Measurements from ENCODE around the gene RNF26. TPM values are rescaled to one million over a fixed set of nuclear protein-coding genes. Genes with fewer than 3 reads are reported as not detected.

RNF26 gene
- polyA plus RNA-seq, 1 of the 3 experiments (the other 2 are of a cell fraction), result 31.9 TPM

DNA sequence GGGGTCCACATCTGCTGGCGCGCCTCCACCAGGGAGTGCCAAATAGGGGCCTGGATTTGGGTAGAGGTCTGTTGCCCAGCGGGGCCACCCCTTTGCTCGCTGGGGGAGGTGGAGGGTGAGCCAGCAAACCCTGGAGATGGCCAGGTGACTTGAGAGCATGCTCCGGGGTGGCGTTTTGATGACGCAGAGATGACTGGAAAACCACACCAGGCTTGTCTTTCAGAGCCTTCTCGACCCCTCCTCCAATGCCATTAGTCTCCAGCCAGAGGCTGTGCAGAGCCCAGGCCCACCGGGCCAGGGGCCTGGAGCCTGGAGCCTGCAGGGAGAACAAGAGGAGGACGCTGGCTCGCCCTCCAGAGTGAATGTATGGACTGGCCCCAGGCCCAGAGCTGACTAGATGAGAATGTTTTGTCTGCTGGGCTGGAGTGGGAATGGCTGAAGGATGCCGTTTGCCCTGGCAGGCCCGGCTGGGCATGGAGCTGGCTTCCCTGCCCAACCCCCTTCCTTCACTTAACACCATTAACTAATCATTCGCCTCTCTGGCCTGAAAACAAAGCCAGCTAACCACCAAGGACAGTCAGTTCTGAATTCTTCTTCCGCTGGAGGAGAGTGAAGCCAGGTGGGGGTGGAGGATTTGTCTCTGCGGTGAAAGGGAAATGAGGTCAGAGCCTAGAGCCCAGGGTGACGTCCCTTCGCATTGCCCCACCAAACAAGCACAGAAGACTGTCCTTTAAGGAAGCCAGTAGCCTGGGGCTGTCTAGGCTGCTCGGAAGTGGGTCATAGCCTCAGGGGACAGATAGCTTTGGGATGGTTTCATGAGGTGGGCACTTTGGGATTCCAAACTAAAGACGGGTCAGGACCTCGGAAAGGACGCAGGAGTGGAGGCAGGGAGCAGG lies 15.8 kb upstream of the RNF26 start:
- no peak for TF ChIP-seq REST (IDR thresholded peaks at IDR 0.05; ENCODE audit: low read depth, low read length)
- H3K27me3 ChIP-seq (ENCODE audit: insufficient read depth), result no peaks in the 10 kb centered on the region
- no peaks in the 10 kb centered on the region for H4K20me1 ChIP-seq (ENCODE audit: insufficient read depth)
- DNase-seq, result peak; percentile 47
- H3K4me1 ChIP-seq (ENCODE audit: control insufficient read depth in 1 of 2, insufficient read depth in 2 of 2, low read depth in 1 of 2, low read length in 1 of 2), result peaks cover 12 to 31% of the 10 kb centered on the region in 2 experiments; a peak in 2 of 4 replicates
- H3K9me3 ChIP-seq, result no peaks in the 10 kb centered on the region
- H3K4me2 ChIP-seq, result no peak overlapping the region; the same call in 1 of the 2 replicates
- ChIA-PET POLR2A (no interaction called here), CTCF (interaction anchor here (0.8 to 4.6 kb wide), 9 partner anchors 12 to 184 kb away, joined by 3 to 18 read pairs (median 4); partner anchors contain the start of gene CBL)
- H3F3A ChIP-seq (replicated peaks; ENCODE audit: insufficient read depth), result peaks cover 7% of the 10 kb centered on the region
- H3K27ac ChIP-seq (ENCODE audit: low read depth in 2 of 2, low read length in 1 of 2), result no peak overlapping the region; a peak in 1 of 4 replicates
- no peaks in the 10 kb centered on the region for H3K79me2 ChIP-seq (ENCODE audit: insufficient read depth)
- H3K4me3 ChIP-seq (ENCODE audit: low read depth in 2 of 2, low read length in 1 of 2), result no peak overlapping the region
- H3K9ac ChIP-seq, result no peak overlapping the region
- H2AFZ ChIP-seq (ENCODE audit: low read depth), result peak overlapping the region; percentile 62; the same call in 1 of the 2 replicates
- WGBS (ENCODE audit: low lambda C conversion rate), result 77% methylated on average over 21 of the region's 22 CpGs
- H3K36me3 ChIP-seq (replicated peaks in 1 of 2; ENCODE audit: control insufficient read depth in 1 of 2, insufficient read depth in 2 of 2, low read length in 1 of 2), result no peaks in the 10 kb centered on the region
- H3K9me2 ChIP-seq, result no peaks in the 10 kb centered on the region

DNA sequence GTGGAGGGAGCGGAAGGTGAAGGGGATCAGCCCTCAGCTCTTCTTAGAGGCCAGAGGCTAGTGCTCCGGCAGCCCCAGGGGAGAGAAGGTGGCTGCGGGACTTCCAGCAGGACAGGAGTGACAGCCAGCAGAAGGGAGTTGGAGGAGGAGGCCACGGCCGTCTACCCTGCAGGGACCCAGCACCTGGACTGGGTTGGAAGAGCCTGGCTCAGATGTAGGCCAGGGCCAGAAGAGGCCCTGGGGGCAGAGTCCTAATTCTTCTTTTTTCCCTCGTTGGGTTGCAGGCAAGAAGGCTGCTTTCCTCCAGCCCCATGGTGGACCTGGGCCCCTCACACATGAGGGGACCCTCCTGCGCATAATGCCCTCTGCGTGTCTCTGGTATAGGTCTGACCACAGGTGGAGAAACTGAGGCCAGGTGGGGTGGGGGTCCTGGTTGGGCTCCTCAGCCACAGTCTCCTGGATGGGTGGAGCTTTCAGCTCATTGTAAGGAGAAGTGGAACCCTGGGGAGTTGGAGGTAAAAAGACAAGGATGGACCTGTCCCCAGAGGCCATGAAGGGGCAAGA lies 15.1 kb upstream of the RNF26 start:
- Histone ChIP-seq H3F3A (replicated peaks; ENCODE audit: insufficient read depth) (peaks cover 4% of the 10 kb centered on the region), H3K4me3 (ENCODE audit: low read depth in 2 of 2, low read length in 1 of 2) (no peak overlapping the region), H3K27ac (ENCODE audit: low read depth in 2 of 2, low read length in 1 of 2) (no peak overlapping the region), H2AFZ (ENCODE audit: low read depth) (peak overlapping the region; percentile 62; the same call in 1 of the 2 replicates), H3K9me3 (no peaks in the 10 kb centered on the region), H3K4me2 (no peak overlapping the region), H3K36me3 (replicated peaks in 1 of 2; ENCODE audit: control insufficient read depth in 1 of 2, insufficient read depth in 2 of 2, low read length in 1 of 2) (no peaks in the 10 kb centered on the region), H3K9ac (no peak overlapping the region), H3K9me2 (no peaks in the 10 kb centered on the region), H4K20me1 (ENCODE audit: insufficient read depth) (no peaks in the 10 kb centered on the region), H3K4me1 (ENCODE audit: control insufficient read depth in 1 of 2, insufficient read depth in 2 of 2, low read depth in 1 of 2, low read length in 1 of 2) (peaks cover 12 to 34% of the 10 kb centered on the region in 2 experiments; a peak in 2 of 4 replicates), H3K27me3 (ENCODE audit: insufficient read depth) (no peaks in the 10 kb centered on the region), H3K79me2 (ENCODE audit: insufficient read depth) (no peaks in the 10 kb centered on the region)
- 94% methylated on average over 8 of the region's 8 CpGs for whole genome bisulfite sequencing (ENCODE audit: low lambda C conversion rate)
- TF ChIP-seq ELF1 (IDR thresholded peaks at IDR 0.05), result no peak
- no peak for TF ChIP-seq MEF2A (IDR thresholded peaks at IDR 0.05; ENCODE audit: borderline replicate concordance, low read depth)
- no peak for TF ChIP-seq NFIC (IDR thresholded peaks at IDR 0.05; ENCODE audit: borderline replicate concordance)
- no peak for TF ChIP-seq CHD2 (IDR thresholded peaks at IDR 0.05; ENCODE audit: low read length, partially characterized antibody)
- no peak for DNase-seq
- CTCF ChIA-PET, result interaction anchor here (0.8 to 4.6 kb wide), 6 partner anchors 19 to 184 kb away, joined by 3 to 18 read pairs (median 4); partner anchors contain the start of gene CBL
- POLR2A ChIA-PET, result no interaction called here
